ENCODE results near the gene KRT39. TPM values are rescaled to one million over a fixed set of nuclear protein-coding genes. Genes with fewer than 3 reads are reported as not detected.

Gene KRT39
- total RNA-seq, 1 donor from 2014 or later = not detected

- H3K4me3 ChIP-seq (ENCODE audit: low read depth, low read length) = no peak overlapping the region
- no peaks in the 10 kb centered on the region for H3K27me3 ChIP-seq (ENCODE audit: control insufficient read depth, insufficient read depth, low read length)
- no peak for TF ChIP-seq CTCF (IDR thresholded peaks at IDR 0.05; ENCODE audit: insufficient read depth, low read length, poor library complexity, severe bottlenecking)
- H3K36me3 ChIP-seq (ENCODE audit: control insufficient read depth, insufficient read depth, low read length) = no peaks in the 10 kb centered on the region
- peak; percentile 97 for DNase-seq (ENCODE audit: low read depth)
These were observed 51.5 kb downstream of the KRT39 start for GRCh38 chr17:40915199-40915661.

- no peak for TF ChIP-seq CTCF (IDR thresholded peaks at IDR 0.05; ENCODE audit: insufficient read depth, low read length, poor library complexity, severe bottlenecking)
- Histone ChIP-seq H3K36me3 (ENCODE audit: control insufficient read depth, insufficient read depth, low read length) (no peaks in the 10 kb centered on the region), H3K27me3 (ENCODE audit: control insufficient read depth, insufficient read depth, low read length) (no peaks in the 10 kb centered on the region), H3K4me3 (ENCODE audit: low read depth, low read length) (no peak overlapping the region)
- no peak for DNase-seq (ENCODE audit: low read depth)
These were observed 52.5 kb downstream of the KRT39 start for GRCh38 chr17:40914075-40914855.

- Histone ChIP-seq H3K4me3 (ENCODE audit: low read depth, low read length) (no peak overlapping the region), H3K27me3 (ENCODE audit: control insufficient read depth, insufficient read depth, low read length) (no peaks in the 10 kb centered on the region), H3K36me3 (ENCODE audit: control insufficient read depth, insufficient read depth, low read length) (no peaks in the 10 kb centered on the region)
- no peak for DNase-seq (ENCODE audit: low read depth)
- no peak for TF ChIP-seq CTCF (IDR thresholded peaks at IDR 0.05; ENCODE audit: insufficient read depth, low read length, poor library complexity, severe bottlenecking)
These were observed 54.1 kb downstream of the KRT39 start for GRCh38 chr17:40912486-40913210.

GRCh38 chr17:40910441-40910841 lies 56.3 kb downstream of the KRT39 start:
- no peak for TF ChIP-seq CTCF (IDR thresholded peaks at IDR 0.05; ENCODE audit: insufficient read depth, low read length, poor library complexity, severe bottlenecking)
- Histone ChIP-seq H3K36me3 (ENCODE audit: control insufficient read depth, insufficient read depth, low read length) (no peaks in the 10 kb centered on the region), H3K27me3 (ENCODE audit: control insufficient read depth, insufficient read depth, low read length) (no peaks in the 10 kb centered on the region), H3K4me3 (ENCODE audit: low read depth, low read length) (no peak overlapping the region)
- no peak for DNase-seq (ENCODE audit: low read depth)

GRCh38 chr17:40909755-40910154 lies 57.0 kb downstream of the KRT39 start:
- no peak for TF ChIP-seq CTCF (IDR thresholded peaks at IDR 0.05; ENCODE audit: insufficient read depth, low read length, poor library complexity, severe bottlenecking)
- H3K27me3 ChIP-seq (ENCODE audit: control insufficient read depth, insufficient read depth, low read length) = no peaks in the 10 kb centered on the region
- no peaks in the 10 kb centered on the region for H3K36me3 ChIP-seq (ENCODE audit: control insufficient read depth, insufficient read depth, low read length)
- H3K4me3 ChIP-seq (ENCODE audit: low read depth, low read length) = no peak overlapping the region
- no peak for DNase-seq (ENCODE audit: low read depth)

Measured in kidney epithelial cell (primary cell).